GM19372 (cell line): Measurements from ENCODE around the gene SIRT2.

Experiments used
- ATAC-seq: cut with Tn5 transposase; IDR thresholded peaks from one replicate; pipeline ENCODE4 v1.9.1; 2021; ENCODE audit warnings: mild to moderate bottlenecking, low read depth, moderate library complexity; ENCODE audit not compliant: unreplicated experiment

The SIRT2 gene

DNA sequence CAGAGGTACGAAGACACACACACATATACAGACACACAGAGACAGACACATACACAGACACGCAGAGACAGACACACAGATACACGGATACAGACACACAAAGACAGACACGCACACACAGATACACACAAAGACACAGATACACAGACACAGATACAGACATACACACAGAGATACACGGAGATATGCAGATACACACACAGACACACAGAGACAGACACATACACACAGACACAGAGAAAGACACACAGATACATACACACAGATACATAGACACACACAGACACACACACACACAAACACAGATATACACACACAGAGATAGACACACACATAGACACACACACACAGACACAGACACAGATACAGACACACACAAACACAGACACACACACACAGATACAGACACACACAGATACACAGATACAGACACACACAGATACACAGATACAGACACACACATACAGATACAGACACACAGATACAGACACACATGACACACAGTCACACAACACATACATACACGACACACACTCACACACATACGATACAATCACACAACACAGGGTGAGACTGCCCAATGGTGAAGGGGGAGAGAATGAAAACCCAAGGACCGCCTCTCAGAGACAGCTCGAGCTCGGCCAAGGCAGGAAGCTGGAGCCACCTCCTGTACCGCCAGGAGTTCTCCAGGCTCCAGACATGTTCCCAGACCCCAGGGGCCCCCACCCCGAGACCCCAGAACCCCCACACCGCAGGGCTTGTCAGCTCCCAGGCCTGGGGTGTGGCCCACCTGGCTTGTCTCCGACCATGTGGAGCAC is 21.4 kb upstream of the SIRT2 start:
- ATAC-seq: no peak

DNA sequence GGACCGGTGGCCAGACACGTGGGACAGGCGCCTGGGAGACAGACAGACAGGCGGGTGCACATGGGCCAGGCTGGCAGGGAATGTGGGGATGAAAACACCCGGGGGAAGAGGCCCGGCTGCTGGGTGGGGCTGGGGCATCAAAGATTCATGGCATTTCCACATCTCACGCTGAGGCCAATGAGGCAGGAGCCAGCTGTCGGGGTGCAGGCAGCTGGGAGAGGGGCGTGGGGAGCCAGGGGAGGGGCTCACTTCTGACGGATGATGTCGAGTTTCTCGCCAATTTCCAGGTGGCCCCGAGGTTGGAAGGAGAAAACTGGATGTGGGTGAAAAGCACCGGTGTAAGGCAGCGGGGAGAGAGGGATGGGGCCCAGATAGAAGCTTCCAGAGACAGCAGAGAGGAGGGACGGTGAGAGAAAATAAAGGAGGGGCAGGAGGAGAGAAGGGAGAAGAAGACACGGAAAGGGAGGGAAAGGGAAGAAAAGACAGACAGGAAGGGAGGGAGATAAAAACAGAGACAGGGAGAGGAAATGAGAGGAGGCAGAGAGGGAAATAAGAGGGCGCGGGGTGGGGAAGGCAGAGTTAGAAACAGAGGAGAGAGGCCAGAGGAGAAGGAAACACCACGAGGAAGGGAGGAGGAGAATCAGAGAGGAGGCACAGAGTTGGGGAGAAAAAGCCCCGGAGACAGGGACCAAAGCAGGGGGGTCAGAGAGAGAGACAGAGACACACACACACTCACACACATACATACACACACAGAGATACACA is 20.6 kb upstream of the SIRT2 start:
- ATAC-seq: no peak

DNA sequence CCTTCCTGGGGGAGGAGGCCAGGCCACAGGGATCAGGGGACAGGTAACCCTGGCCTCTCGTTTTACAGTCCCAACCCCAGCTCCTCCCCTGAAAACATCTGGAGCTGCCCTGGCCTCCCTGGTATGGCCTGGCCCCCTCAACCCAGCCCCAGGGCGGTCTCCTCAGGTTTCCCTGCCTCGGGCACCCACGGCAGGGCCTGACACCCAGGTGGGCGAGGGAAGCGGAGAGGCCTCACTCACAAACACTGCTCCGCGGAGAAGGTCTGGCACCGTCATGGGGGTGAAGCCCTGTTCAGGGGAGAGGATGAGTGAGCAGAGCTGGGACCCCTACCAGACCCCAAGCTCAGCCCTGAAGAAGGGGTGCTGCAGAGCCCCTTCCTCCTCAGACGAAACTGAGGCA is 19.1 kb upstream of the SIRT2 start:
- ATAC-seq: no peak

DNA sequence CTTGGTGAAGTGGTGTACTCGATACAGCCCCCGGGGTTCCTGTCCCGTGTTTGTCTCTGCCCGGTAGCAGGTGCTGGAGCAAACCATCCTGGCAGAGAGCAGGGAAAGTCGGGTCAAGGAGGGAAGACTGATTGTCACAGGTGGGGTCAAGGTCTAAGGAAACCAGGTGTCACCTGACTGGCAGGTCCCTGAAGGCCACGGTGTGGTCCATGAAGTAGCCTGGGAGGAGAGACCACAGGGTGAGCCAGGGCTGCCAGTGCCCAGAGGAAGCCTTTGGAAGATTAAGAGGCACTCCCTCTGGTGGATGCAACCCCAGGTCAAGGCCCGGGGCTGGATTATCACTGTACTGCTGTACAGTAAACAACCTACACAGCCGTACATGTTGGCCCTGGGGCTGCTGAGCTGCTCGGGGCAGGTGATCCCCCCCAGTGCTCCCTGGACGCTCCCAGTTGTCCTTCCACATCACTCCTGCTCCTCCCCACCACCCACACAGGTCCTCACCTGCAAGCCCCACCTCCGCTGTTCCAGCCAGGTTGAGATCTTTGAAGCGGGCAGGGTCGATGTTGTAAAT is 18.6 kb upstream of the SIRT2 start:
- ATAC-seq: no peak

DNA sequence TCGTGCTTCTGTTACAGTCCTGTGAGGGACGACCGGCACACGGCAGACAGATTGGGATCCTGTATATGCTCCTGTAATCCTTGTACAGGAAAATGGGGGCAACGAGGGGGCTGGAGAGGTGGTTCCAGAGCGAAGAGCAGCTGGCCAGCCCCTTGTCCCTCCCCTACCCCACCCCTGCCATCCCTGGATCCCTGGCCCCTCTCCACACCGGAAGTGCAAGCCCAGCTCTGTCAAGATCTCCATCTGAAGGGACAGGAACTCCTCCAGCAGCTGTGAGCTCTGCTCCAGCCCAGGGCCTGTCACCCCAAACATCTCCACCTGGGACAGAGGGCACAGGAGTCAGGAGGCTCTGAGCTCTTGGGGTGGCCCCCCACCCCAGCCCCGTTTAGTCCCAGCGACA is 18.1 kb upstream of the SIRT2 start:
- ATAC-seq: no peak

DNA sequence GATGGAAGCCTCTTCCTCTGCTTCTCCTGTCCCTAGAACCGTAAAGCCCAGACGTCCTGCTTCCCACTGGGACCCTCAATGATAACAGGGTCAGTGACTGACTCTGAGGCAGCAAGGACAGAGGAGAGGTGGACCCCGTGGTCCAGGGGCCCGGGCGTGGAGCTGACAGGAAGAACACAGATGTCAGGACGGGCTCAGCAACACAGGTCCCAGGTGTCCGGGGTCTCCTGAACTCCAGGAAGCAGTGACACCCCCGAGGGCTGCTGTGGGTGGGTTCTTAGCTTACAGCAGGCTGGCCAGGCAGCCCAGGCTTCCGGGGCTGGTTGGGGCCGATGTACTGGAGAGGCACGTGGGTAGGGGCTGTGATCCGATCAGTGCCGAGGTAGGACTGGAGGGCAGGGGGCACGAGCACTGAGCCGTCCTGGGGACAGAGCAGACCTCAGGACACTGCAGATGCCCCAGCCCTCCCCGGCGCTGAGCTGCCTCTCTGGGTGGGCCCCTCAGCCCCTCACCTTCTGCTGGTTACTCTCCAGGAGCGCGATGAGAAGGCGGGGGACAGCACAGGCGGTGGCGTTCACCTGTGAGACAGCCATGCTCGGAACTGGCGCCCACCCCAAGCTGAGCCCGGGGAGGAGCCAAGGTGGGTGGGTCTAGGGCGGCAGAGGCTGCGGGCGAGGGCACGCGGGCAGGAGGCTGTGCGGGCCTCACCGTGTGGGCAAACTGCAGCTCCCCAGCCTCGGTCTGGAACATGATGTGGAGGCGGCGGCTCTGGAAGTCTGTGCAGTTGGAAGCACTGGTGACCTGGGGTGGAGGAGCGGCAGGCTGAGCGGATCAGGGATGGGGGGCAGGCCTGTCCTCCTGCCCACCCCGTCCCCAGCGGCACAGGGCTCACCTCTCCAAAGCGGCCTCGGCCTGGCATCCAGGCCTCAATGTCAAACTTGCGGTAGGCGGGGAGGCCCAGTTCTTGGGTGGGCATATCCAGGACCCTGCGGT is 16.2 kb upstream of the SIRT2 start:
- no peak for ATAC-seq

DNA sequence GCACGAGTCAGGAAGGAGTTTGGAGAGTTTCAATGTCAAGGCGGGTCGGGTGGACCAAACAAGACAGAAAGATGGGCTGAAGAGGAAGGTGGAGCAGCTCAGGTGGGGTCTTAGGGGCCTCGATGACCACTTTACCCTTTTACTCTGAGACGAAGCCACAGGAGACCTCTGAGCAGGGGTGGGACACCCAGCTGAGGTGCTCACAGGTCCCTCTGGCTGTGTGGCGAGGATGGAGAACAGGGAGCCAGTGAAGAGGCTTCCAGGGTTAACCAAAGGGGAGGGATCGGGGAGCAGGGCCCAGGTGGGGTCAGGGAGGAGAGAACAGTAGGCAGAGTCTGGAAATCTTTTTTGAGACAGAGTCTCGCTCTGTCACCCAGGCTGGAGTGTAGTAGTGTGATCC is 14.5 kb upstream of the SIRT2 start:
- ATAC-seq: no peak

DNA sequence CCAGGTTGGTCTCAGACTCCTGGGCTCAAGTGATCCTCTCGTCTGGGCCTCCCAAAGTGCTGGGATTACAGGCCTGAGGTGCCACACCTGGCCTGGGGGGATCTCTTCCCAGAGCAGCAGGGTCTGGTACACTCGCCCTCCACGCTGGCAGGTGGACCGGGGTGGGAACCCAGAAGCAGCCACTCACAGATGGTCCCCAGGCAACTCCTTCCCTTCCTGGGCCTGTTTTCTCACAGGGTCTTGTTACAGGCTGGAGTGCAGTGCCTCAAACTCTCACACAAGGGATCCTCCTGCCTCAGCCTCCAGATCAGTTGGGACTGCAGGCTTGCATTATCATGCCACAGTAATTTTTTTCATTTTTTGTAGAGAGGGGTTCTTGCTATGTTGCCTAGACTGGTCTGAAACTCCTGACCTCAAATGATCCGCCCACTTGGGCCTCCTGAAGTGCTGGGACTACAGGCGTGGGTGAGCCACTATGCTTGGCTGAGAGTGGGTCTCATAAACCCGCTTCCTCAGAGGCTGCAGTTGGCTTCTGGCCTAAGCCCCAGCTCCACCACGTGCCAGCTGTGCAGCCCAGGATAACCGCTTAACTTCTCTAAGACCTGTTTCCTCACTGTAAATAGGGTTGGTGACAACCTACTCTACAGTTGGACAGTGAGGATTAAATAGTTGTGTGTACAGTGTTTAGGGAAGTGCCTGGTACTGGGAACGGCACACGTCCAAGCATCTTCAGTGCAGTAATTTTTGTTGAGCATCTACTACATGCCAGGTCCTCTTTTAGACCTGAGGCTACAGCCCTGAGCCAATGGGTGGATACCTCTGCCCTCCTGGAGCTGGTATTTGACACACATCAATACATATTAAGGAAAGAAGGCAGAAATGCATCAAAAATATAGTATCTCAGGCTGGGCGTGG is 13.4 kb upstream of the SIRT2 start:
- ATAC-seq: no peak

DNA sequence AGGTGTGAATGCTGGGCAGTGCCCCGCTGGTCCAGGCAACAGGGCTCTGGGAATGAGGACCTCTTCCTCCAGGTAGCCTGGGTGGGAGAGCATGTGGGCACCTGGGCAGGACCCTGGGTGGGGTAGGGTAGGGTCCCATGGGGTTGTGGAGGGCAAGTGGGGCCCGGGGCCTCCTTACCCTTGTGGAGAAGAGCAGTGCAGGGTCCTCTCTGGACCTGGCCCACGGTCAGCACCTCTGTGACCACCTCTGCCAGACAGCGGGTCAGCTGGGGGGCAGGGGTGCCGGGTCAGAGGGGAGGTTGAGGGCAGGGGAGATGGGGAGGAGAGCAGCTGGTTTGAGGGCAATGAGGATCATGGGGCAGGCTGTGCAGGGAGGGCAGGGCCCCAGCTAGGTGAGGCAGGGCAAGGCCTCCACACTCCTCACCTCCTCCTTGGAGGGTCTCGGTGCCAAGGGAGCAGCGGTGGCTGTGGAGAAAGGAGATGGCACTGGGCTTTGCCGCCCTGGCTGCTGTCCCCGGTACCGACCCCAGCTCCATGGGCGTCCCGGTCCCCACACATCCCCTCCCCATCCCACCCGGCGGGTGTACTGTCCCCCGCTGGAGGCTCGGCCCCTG is 12.1 kb upstream of the SIRT2 start:
- ATAC-seq: no peak

DNA sequence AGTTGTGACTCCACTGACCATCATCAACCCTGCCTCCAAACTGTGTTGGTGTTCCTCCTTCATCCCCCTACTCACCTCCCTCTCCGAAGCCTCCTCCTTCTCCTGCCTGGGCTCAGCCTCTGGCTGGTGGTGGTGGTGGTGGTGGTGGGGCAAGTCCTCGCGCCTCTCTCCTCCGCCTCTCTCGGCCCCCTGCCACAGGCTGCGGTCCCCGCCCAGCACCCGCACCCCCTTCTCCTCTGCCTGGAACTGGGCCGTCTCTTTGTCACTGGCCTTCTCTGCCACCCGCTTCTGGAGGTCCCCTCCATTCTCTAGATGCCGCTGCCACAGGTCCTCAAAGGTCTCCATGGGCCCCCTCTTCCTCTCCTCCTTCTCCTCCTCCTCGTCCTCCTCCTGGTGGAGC is 11.1 kb upstream of the SIRT2 start:
- no peak for ATAC-seq

DNA sequence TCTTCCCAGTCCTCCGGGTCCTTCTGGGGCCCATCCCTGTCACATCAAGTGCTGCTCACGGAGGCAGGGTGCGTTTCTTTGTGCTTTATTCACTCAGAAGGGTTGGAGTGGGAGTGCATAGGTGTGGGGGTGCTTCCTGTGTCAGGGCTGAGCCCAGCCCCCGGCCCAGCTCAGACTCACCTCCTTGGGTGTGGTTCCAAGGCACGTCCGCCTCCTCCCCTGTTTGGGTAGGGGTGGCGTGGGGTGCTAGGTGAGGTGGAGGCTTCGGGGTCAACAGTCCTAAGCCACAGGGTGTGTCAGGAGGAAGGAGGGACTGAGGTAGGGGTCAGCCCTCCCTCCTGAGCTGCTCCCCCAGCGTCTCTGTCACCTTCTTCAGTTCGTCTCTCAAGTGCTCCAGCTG is 9.5 kb upstream of the SIRT2 start:
- no peak for ATAC-seq

DNA sequence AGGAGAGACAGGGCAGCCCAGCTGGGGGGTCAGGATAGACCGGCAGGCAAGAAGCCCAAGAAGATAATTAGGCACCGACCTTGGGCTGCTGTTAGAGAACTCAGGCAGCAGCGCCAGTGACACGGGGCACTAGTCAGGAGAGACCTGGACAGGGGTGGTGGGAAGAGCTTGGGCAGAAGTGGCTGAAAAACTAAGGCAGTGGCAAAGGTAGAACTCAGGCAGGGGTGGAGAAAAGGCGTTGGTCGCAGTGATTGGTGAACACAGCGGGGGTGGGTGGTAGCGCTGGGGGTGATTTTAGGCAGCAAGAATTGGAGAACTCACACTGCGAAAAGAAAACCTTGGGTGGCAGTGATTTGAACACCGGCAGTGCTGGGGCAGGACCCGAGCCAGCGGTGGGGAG is 8.3 kb upstream of the SIRT2 start:
- no peak for ATAC-seq

DNA sequence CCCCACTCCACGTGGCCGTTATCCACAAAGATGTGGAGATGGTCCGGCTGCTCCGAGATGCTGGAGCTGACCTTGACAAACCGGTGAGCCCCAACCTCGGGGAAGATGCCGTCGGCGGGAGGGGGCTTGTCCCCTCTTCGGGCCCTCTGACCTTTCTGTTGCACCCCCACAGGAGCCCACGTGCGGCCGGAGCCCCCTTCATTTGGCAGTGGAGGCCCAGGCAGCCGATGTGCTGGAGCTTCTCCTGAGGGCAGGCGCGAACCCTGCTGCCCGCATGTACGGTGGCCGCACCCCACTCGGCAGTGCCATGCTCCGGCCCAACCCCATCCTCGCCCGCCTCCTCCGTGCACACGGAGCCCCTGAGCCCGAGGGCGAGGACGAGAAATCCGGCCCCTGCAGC is 7.8 kb upstream of the SIRT2 start:
- no peak for ATAC-seq

DNA sequence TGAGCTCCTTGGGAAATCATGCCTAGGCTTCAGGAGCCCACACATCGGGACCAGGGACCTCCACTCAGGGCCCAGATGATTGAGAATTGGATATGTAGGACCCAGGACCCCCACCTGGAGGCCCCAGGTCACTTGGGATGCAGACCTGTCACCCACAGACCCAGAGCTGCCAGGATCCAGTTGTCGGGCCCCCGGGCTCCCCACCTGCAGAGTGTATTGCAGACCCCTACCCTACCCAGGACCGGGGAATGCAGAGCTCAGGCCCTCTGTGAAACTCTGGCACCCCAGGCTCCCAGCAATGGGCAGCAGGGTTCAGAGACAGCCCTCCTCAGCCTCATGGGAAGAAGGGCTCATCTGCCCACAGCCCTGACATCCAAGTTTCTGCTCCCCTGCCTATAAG is 6.2 kb upstream of the SIRT2 start:
- no peak for ATAC-seq

DNA sequence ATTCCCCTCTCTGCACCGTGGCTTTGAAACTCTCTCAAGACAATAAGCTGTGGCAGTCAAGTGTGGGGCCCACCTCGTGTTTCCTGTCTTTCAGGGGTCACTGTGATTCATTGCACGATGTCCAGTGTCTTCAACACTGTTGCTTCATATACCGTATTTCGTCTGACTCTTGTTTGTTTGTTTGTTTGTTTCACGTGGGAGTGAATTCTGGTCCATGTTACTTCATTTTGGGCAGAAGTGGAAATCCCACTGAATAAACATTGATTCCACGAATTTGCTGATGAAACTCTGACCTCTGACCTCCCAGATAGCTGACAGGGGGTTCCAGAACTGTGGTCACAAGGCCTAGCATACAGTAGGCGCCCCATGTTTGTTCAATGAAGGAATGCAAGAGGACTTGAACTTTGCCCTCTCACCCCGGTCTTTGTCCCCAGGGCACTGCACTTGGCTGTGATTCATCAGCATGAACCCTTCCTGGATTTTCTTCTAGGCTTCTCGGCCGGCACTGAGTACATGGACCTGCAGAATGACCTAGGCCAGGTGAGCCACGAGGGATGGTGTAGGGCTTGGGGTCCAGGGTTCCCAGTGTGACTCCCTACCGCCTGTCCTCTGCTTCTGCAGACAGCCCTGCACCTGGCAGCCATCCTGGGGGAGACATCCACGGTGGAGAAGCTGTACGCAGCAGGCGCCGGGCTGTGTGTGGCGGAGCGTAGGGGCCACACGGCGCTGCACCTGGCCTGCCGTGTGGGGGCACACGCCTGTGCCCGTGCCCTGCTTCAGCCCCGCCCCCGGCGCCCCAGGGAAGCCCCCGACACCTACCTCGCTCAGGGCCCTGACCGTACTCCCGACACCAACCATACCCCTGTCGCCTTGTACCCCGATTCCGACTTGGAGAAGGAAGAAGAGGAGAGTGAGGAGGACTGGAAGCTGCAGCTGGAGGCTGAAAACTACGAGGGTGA is 5.4 kb upstream of the SIRT2 start:
- no peak for ATAC-seq

DNA sequence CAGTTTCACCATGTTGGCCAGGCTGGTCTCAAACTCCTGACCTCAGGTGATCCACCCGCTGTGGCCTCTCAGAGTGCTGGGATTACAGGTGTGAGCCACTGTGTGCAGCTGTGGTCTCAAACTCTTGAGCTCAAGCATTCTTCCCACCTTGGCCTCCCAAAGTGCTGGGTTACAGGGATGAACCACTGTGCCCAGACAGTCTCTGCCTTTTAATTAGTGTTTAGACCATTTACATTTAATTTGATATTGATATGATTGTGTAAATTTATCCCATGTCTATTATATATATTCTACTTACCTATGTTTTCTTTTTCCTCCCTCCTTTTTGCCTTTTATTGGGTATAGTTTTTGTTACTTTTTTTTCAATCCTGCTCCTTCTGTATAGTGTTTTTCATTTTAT is 2.3 kb upstream of the SIRT2 start:
- no peak for ATAC-seq

DNA sequence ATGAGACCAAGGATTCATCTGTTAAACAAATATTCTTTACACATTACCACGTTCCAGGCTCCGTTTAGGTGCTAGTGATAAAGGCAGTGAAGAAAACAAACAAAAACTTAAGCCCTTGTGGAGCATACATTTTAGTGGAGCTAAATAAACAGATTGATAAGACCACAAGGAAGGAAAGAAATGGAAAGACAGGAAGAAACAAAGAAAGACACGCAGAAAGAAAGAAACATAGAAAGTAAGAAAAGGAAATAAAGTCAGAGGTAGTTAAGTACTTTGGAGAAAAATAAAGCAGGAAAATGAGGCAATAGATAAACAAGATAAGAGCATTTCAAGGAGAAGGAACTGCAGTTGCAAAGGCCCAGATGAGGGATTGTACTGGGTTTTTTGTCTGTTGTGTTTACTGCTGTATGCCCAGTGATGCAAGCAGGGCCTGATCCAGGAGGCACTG is 1.3 kb upstream of the SIRT2 start:
- ATAC-seq: no peak

DNA sequence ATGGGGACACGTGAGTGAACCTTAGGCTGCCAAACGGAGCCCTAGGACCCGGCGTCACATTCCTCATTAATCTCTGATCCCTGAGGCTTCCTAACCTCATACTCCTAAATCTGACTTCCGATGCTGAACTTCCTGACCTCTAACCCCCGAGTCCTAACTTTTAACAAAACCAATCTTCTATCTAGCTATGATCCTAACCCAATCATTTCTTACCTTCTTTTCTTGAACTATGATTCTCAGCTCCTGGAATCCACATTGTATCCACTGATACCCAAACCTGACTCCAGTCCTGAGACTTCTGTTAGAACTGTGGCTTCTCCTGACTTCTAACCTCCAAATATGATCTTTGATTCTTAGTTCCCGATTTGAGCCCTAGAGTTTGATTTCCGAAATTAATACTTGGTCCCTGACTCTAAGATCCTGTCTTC is 798 bp upstream of the SIRT2 start:
- ATAC-seq: no peak
